ENCODE measurements around the gene UIMC1. TPM values are rescaled to one million over a fixed set of nuclear protein-coding genes. Genes with fewer than 3 reads are reported as not detected.
A peak's percentile ranks its signal among the peaks of the same experiment; 100 is the strongest.

The UIMC1 gene
- total RNA-seq, 2 donors from 2014 or later = 46.6 to 50.8 TPM

DNA sequence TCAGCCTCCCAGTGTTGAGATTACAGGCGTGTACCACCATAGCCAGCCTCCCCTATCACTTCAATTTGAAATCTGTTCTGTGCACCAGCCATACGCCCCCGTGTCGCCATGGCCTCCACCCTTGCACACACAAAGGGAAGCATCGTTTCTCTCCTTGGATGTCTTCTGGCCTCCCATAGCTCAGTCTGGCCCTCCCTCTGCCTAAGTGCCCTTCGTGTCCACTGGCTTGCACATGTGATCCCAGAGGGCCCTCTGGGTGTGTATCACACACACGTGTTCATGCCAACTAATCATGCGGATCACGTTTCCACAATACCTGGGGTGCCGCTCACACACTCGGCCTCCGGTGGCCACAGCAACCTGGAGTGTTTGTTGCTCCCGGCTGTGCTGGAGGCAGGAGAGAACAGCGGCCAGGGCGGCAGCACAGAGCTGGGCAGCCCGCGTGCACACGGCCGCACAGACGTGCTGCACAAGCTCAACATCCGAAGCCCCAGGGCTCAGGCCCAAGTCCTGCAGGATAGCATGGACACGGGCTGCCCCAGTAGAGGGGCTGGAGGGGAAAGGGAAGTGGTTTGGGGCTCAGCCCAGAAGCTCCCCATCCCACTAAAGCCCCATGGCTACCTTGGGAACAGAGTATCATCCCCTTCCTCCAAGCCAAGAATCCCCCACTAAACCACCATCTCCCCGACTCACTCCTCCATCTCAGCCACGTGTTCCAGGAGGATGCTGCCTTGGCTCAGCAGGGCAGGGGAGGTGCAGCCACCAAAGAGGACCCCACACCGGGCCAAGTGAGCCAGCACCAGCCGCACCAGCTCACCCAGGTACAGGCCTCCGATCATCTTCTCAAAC is 118.3 kb downstream of the UIMC1 start:
- no peak for DNase-seq
- Mint-ChIP-seq H3K27me3 (ENCODE audit: insufficient read depth) (peaks cover 2% of the 10 kb centered on the region), H3K9me3 (no peaks in the 10 kb centered on the region), H3K4me1 (peaks cover 4% of the 10 kb centered on the region), H3K36me3 (ENCODE audit: low read depth) (no peaks in the 10 kb centered on the region), H3K27ac (no peak overlapping the region), H3K4me3 (no peak overlapping the region)
- Histone ChIP-seq H3K36me3 (ENCODE audit: control insufficient read depth, insufficient read depth, low read length) (no peaks in the 10 kb centered on the region), H3K27me3 (ENCODE audit: control insufficient read depth, insufficient read depth, low read length, poor library complexity, severe bottlenecking) (no peaks in the 10 kb centered on the region), H3K4me1 (ENCODE audit: control insufficient read depth, insufficient read depth, low read length) (no peaks in the 10 kb centered on the region), H3K9ac (ENCODE audit: extremely low read depth, low read length, poor library complexity, severe bottlenecking) (no peak overlapping the region), H3K9me3 (ENCODE audit: control insufficient read depth, low read length) (no peaks in the 10 kb centered on the region), H3K27ac (ENCODE audit: low read depth, low read length) (no peak overlapping the region), H3K4me3 (ENCODE audit: low read length) (no peak overlapping the region)
- TF ChIP-seq, protein P1, sequence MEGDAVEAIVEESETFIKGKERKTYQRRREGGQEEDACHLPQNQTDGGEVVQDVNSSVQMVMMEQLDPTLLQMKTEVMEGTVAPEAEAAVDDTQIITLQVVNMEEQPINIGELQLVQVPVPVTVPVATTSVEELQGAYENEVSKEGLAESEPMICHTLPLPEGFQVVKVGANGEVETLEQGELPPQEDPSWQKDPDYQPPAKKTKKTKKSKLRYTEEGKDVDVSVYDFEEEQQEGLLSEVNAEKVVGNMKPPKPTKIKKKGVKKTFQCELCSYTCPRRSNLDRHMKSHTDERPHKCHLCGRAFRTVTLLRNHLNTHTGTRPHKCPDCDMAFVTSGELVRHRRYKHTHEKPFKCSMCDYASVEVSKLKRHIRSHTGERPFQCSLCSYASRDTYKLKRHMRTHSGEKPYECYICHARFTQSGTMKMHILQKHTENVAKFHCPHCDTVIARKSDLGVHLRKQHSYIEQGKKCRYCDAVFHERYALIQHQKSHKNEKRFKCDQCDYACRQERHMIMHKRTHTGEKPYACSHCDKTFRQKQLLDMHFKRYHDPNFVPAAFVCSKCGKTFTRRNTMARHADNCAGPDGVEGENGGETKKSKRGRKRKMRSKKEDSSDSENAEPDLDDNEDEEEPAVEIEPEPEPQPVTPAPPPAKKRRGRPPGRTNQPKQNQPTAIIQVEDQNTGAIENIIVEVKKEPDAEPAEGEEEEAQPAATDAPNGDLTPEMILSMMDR (conservative IDR thresholded peaks at IDR 0.05) = no peak
- WGBS, 2 experiments (ENCODE audit: insufficient coverage in 1 of 2, insufficient read length in 1 of 2) = 87 to 93% methylated on average over 17 to 27 of the region's 27 CpGs

DNA sequence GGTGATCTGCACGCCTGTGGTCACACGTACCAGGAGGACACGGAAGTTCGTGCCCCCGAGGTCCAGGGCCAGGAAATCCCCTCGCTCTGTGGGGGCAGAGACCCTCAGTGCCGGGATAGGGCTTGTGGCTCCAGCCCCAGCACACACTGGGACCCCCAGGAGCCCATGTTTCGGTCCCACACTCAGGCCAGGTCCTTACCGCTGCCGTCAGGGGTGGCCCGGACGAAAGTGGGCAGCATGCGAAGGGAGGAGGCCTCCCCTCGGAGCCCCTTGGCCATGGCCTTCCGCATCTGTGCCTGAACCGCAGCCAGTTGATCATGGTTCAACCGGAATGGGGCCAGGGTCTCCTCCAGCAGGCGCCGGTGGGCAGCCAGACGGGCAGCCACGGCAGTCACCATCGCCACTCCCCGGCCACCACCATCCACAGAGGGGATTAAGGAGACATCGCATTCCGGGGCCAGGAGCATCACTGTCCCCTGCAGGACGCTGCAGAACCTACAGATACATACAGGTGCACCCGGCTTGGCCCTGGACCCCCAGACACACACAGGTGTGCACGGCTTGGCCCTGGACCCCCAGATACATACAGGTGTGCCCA is 119.2 kb downstream of the UIMC1 start:
- Mint-ChIP-seq H3K27me3 (ENCODE audit: insufficient read depth) (peaks cover 2% of the 10 kb centered on the region), H3K4me1 (peaks cover 4% of the 10 kb centered on the region), H3K4me3 (no peak overlapping the region), H3K36me3 (ENCODE audit: low read depth) (no peaks in the 10 kb centered on the region), H3K9me3 (no peaks in the 10 kb centered on the region), H3K27ac (no peak overlapping the region)
- Histone ChIP-seq H3K27ac (ENCODE audit: low read depth, low read length) (no peak overlapping the region), H3K9me3 (ENCODE audit: control insufficient read depth, low read length) (no peaks in the 10 kb centered on the region), H3K4me1 (ENCODE audit: control insufficient read depth, insufficient read depth, low read length) (no peaks in the 10 kb centered on the region), H3K4me3 (ENCODE audit: low read length) (no peak overlapping the region), H3K9ac (ENCODE audit: extremely low read depth, low read length, poor library complexity, severe bottlenecking) (no peak overlapping the region), H3K27me3 (ENCODE audit: control insufficient read depth, insufficient read depth, low read length, poor library complexity, severe bottlenecking) (no peaks in the 10 kb centered on the region), H3K36me3 (ENCODE audit: control insufficient read depth, insufficient read depth, low read length) (no peaks in the 10 kb centered on the region)
- no peak for DNase-seq
- WGBS, 2 experiments (ENCODE audit: insufficient coverage in 1 of 2, insufficient read length in 1 of 2) = 89 to 91% methylated on average over 24 to 28 of the region's 28 CpGs
- TF ChIP-seq, protein P1 (conservative IDR thresholded peaks at IDR 0.05) = peak; percentile 51

DNA sequence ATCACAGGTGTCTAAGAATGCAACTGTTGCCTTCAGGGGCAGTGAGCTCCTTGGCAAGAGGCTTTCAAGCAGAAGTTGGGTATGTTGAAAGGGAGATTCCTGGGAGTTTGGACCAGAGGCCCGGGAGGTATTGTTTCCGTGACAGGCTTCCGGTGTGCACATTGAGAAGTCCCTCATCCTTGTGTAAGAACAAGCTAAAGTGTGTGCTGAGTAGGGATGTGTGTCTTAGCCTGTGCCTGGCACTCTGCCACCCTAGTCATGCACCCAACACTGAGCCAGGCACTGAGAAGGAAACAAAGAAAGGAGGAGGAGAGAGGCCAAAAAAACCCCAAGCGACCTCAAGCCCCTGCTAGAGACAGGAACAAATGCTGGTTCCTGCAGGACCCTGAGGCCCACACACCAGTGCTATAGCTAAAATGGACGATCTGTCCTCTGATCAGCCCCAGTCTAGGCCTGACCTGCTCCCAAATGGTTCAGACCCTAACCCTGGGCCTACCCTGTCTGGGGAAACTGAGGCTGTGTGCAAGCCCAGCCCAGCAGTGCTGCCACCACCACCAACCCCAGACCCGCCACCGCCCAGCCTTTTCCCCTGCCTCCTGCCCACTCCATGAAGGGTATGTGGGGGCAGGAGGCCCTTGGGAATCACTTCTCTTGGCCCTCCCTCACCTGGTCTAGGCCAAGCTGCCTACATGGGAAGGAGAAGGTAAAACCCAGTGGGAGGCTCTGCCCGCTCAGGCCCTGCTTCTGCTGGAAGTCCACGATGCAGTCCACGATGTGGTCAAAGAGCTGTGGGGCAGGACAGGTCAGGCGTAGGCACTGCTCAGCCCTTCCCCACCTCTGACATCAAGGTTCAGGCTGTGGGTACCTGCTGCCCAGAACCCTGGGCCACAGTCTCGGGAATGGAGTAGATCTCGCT is 120.0 kb downstream of the UIMC1 start:
- no peak overlapping the region for H3K4me3 ChIP-seq (ENCODE audit: low read length)
- H3K9me3 Mint-ChIP-seq = no peaks in the 10 kb centered on the region
- peaks cover 4% of the 10 kb centered on the region for H3K4me1 Mint-ChIP-seq
- no peaks in the 10 kb centered on the region for H3K36me3 ChIP-seq (ENCODE audit: control insufficient read depth, insufficient read depth, low read length)
- no peak for DNase-seq
- 91 to 92% methylated on average over 9 to 13 of the region's 13 CpGs for WGBS, 2 experiments (ENCODE audit: insufficient coverage in 1 of 2, insufficient read length in 1 of 2)
- TF ChIP-seq, protein P1 (conservative IDR thresholded peaks at IDR 0.05) = no peak
- H3K9me3 ChIP-seq (ENCODE audit: control insufficient read depth, low read length) = no peaks in the 10 kb centered on the region
- H3K27ac ChIP-seq (ENCODE audit: low read depth, low read length) = no peak overlapping the region
- H3K36me3 Mint-ChIP-seq (ENCODE audit: low read depth) = no peaks in the 10 kb centered on the region
- no peak overlapping the region for H3K27ac Mint-ChIP-seq
- no peaks in the 10 kb centered on the region for H3K4me1 ChIP-seq (ENCODE audit: control insufficient read depth, insufficient read depth, low read length)
- H3K27me3 ChIP-seq (ENCODE audit: control insufficient read depth, insufficient read depth, low read length, poor library complexity, severe bottlenecking) = no peaks in the 10 kb centered on the region
- H3K27me3 Mint-ChIP-seq (ENCODE audit: insufficient read depth) = peaks cover 2% of the 10 kb centered on the region
- no peak overlapping the region for H3K9ac ChIP-seq (ENCODE audit: extremely low read depth, low read length, poor library complexity, severe bottlenecking)
- H3K4me3 Mint-ChIP-seq = no peak overlapping the region
